ENCODE data around the gene FGFRL1. TPM values are rescaled to one million over a fixed set of nuclear protein-coding genes. Genes with fewer than 3 reads are reported as not detected.

The FGFRL1 gene
- total and polyA plus RNA-seq, 2 experiments from 2014 or later, result 10.8 to 58.7 TPM

DNA sequence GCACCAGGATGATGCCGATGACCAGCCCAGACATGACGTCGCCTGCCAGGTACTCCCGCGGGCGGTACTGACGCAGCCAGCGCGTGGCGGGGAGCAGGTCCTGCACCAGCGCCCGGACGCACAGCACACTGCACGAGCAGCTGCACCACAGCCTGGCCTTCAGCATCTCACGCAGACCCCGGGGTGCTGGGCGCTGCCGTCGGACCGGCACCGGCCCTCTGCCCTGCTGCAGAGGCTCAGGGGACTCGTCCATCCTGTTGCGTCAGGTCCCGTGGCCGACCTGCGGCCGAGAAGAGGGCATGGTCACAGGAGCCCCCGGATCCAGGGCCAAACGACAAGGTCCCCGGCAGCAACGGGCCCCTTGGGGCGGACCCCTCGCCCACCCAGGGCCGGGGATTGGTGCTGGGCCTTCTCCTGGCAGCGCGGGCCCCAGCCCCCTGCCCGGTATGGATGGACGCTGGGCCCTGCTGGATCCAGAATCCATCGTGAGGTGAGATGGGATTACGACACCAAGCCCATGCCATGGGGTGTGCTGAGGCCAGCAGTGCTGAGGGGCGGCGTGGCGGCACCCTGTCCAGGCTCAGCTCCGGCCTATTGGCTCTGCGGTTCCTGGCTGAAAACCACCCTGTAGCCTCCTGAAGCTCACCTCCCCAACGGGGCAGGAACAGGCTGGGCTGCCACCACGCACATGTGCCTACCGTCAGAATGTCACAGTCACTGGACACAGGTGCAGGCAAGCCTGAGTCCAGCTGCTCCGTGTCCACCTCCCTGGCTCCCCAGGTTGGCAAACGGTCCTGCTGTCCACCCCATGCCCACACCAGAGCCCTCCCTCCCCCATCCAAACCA lies 19.8 kb upstream of the FGFRL1 start:
- 0 out of 2 replicates have a peak, but pooled peaks cover under 1% of the 10 kb centered on the region for H3K27me3 ChIP-seq (replicated peaks; ENCODE audit: insufficient read depth)
- no peak overlapping the region for H3K9ac ChIP-seq
- no peaks in the 10 kb centered on the region for H4K20me1 ChIP-seq (ENCODE audit: insufficient read depth)
- H3K4me3 ChIP-seq, result no peak overlapping the region
- 95 to 96% methylated on average over 40 to 47 of the region's 50 CpGs for WGBS, 2 experiments (ENCODE audit: low coverage in 1 of 2, low lambda C conversion rate in 2 of 2, missing lambda C conversion rate in 2 of 2)
- in situ Hi-C loops (cut with MboI), result no loop called here
- no peaks in the 10 kb centered on the region for H3K9me3 ChIP-seq (ENCODE audit: low read depth)
- no peak overlapping the region for H2AFZ ChIP-seq
- H3K27ac ChIP-seq, result no peak overlapping the region
- no peaks in the 10 kb centered on the region for H3F3A ChIP-seq (ENCODE audit: insufficient read depth)
- H3K79me2 ChIP-seq (ENCODE audit: insufficient read depth), result no peaks in the 10 kb centered on the region
- H3K36me3 ChIP-seq (ENCODE audit: low read depth), result no peaks in the 10 kb centered on the region
- no peaks in the 10 kb centered on the region for H3K9me2 ChIP-seq (ENCODE audit: insufficient read depth)
- DNase-seq, result no peak
- TF ChIP-seq EZH2 (IDR thresholded peaks at IDR 0.05; ENCODE audit: insufficient read depth, poor library complexity, severe bottlenecking) (no peak), EZH2phosphoT487 (IDR thresholded peaks at IDR 0.05; ENCODE audit: insufficient read depth, low read depth) (no peak)
- no peaks in the 10 kb centered on the region for H3K4me1 ChIP-seq (ENCODE audit: insufficient read depth)
- H3K4me2 ChIP-seq (ENCODE audit: unreplicated experiment), result no peak overlapping the region

DNA sequence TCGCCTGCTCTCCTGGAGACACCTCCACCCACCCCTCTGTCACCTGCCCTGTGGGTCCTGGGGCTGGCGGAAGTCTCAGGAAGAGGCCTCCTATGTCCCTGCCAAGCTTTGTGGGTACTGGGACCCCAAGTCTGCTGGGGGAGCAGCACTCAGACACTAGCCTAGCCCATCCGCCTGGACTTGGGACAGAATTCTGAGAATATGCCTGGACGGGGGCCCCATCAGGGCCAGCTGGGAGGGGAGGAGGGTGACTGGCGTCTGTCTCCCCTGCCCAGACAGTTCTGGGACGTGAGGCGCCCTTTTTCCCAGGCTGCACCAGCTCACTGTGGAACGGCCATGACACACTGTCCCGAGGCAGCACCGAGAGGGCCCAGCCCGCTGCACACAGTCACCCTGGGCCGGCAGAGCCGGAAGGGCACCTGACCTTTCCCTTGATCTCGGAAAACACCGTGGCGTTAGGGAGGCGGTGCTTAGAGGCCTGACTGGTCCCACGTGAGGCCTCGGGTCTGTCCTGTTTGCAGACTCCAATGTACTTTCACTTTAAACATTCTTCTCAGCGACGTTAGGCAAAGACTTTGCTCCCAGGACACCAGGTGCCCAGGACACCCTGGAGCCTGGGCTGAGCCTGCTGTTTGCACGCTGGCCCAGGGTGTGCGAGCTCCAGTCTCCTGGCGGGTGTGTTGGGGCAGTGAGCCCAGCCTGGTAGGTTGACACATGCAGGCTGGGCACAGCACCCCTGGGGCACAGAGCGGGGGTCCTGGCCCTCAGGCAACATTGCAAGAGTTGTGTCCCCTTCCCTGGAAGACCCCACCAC lies 18.9 kb upstream of the FGFRL1 start:
- Histone ChIP-seq H3K9ac (no peak overlapping the region), H3K27ac (no peak overlapping the region), H3K4me2 (ENCODE audit: unreplicated experiment) (no peak overlapping the region), H3F3A (ENCODE audit: insufficient read depth) (no peaks in the 10 kb centered on the region), H3K27me3 (replicated peaks; ENCODE audit: insufficient read depth) (peaks cover 5% of the 10 kb centered on the region; the same call in 1 of the 2 replicates), H2AFZ (no peak overlapping the region), H3K9me2 (ENCODE audit: insufficient read depth) (no peaks in the 10 kb centered on the region), H3K36me3 (ENCODE audit: low read depth) (no peaks in the 10 kb centered on the region), H3K79me2 (ENCODE audit: insufficient read depth) (no peaks in the 10 kb centered on the region), H3K4me3 (no peak overlapping the region), H3K9me3 (ENCODE audit: low read depth) (no peaks in the 10 kb centered on the region), H3K4me1 (ENCODE audit: insufficient read depth) (no peaks in the 10 kb centered on the region), H4K20me1 (ENCODE audit: insufficient read depth) (no peaks in the 10 kb centered on the region)
- in situ Hi-C loops (cut with MboI), result no loop called here
- no peak for TF ChIP-seq EZH2 (IDR thresholded peaks at IDR 0.05; ENCODE audit: insufficient read depth, poor library complexity, severe bottlenecking)
- no peak for TF ChIP-seq EZH2phosphoT487 (IDR thresholded peaks at IDR 0.05; ENCODE audit: insufficient read depth, low read depth)
- WGBS, 2 experiments (ENCODE audit: low coverage in 1 of 2, low lambda C conversion rate in 2 of 2, missing lambda C conversion rate in 2 of 2), result 84% methylated on average over 25 of the region's 25 CpGs
- no peak for DNase-seq

DNA sequence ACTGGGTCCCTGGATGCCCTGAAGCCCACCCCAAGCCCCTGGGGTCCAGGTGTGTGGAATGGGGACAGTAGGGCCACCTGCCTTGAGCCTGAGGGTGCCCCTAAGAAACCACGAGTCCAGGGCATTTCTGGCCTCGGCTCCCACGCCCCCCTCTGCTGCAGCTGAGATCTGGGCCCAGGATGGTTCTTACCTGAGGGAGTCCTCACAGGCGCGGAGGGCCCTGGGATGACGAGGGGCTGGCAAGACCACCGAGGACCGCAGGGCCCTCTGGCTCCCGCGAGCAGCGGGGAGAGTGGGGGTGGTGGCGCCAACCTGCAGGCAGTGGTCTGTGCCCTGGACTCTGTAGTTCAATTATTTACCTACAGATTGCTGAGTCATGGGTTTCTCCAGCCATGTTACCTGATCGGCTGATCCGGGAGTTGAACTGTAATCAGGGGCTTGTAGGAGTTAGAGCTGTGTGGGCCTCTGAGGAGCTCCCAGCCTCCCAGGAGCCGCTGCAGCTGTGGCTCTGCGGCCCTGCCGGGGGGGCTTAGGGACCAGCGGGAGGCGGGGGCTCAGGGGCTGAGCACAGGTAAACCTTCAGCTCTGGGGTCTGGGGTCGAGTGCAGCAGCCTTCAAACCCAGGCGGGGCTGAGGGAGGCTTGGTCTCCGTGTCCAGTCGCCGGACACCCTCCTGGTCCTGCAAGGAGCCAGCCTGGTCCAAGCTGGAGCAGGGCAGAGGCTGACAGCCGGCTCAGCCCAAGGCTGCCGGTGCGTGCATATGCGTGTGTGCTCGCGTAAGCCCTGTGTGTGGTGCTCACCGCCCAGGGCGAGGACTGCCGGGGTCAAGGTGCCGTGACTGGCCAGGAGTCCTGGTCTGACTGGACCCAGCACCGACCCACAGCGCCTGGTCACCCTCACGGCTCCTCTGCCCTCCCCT lies 18.1 kb upstream of the FGFRL1 start, which contains the start of gene SLC26A1:
Gene SLC26A1 (minus strand): TSS at position 294 of the 919 bp plus-strand sequence. CDS start 1,701 bp downstream, outside the sequence.
- H3K27me3 ChIP-seq (replicated peaks; ENCODE audit: insufficient read depth), result peaks cover 14% of the 10 kb centered on the region; the same call in 1 of the 2 replicates
- no peak within 1 kb of the TSS for H3K9ac ChIP-seq
- no peaks in the 10 kb centered on the region for H3F3A ChIP-seq (ENCODE audit: insufficient read depth)
- H3K4me1 ChIP-seq (ENCODE audit: insufficient read depth), result no peaks in the 10 kb centered on the region
- WGBS, 2 experiments (ENCODE audit: low coverage in 1 of 2, low lambda C conversion rate in 2 of 2, missing lambda C conversion rate in 2 of 2), result 93 to 94% methylated on average over 36 to 37 of the region's 37 CpGs
- TF ChIP-seq EZH2phosphoT487 (IDR thresholded peaks at IDR 0.05; ENCODE audit: insufficient read depth, low read depth) (no peak), EZH2 (IDR thresholded peaks at IDR 0.05; ENCODE audit: insufficient read depth, poor library complexity, severe bottlenecking) (no peak)
- in situ Hi-C loops (cut with MboI), result no loop called here
- H3K27ac ChIP-seq, result no peak within 1 kb of the TSS
- H3K4me2 ChIP-seq (ENCODE audit: unreplicated experiment), result no peak within 1 kb of the TSS
- H3K9me3 ChIP-seq (ENCODE audit: low read depth), result no peaks in the 10 kb centered on the region
- H2AFZ ChIP-seq, result no peak within 1 kb of the TSS
- no peaks in the 10 kb centered on the region for H4K20me1 ChIP-seq (ENCODE audit: insufficient read depth)
- H3K36me3 ChIP-seq (ENCODE audit: low read depth), result no peaks in the 10 kb centered on the region
- no peaks in the 10 kb centered on the region for H3K9me2 ChIP-seq (ENCODE audit: insufficient read depth)
- no peaks in the 10 kb centered on the region for H3K79me2 ChIP-seq (ENCODE audit: insufficient read depth)
- no peak within 1 kb of the TSS for H3K4me3 ChIP-seq
- no peak for DNase-seq

Data from GM23248 (cell line).